NCI-H2107 treated with DMSO at 0.1 percent for 48 hours (cell line): ENCODE data around the gene CCSER1.
"Not testable (repeated sequence)": the region's sequence is repeated elsewhere in the genome, so short reads cannot be mapped to it uniquely, and the experiment has no call there.

Experiments used
- DNase-seq: peaks from one replicate; lab custom pipeline; 2025; ENCODE audit not compliant: unreplicated experiment; lab: John Stamatoyannopoulos, UW

Gene CCSER1

GRCh38 chr4:90641861-90642599 is 514.8 kb downstream of the CCSER1 start:
- no peak for DNase-seq

GRCh38 chr4:90643156-90643555 is 516.0 kb downstream of the CCSER1 start:
- no peak for DNase-seq

GRCh38 chr4:90648311-90648710 is 521.1 kb downstream of the CCSER1 start:
- no peak for DNase-seq

- no peak for DNase-seq
Observed at GRCh38 chr4:90648791-90649190, 521.6 kb downstream of the CCSER1 start.

- no peak for DNase-seq
Observed at GRCh38 chr4:90660672-90661071, 533.5 kb downstream of the CCSER1 start.

- no peak for DNase-seq
Observed at GRCh38 chr4:90670183-90670582, 543.0 kb downstream of the CCSER1 start.

- no peak for DNase-seq
Observed at GRCh38 chr4:90689739-90690138, 562.5 kb downstream of the CCSER1 start.

- no peak for DNase-seq
Observed at GRCh38 chr4:90695411-90695810, 568.2 kb downstream of the CCSER1 start.

- not testable (repeated sequence) for DNase-seq
Observed at GRCh38 chr4:90705501-90705900, 578.3 kb downstream of the CCSER1 start.

GRCh38 chr4:90715242-90715641 is 588.0 kb downstream of the CCSER1 start:
- no peak for DNase-seq

GRCh38 chr4:90718931-90719330 is 591.7 kb downstream of the CCSER1 start:
- DNase-seq, result peak; percentile 59

GRCh38 chr4:90727938-90728337 is 600.7 kb downstream of the CCSER1 start:
- no peak for DNase-seq

- no peak for DNase-seq
Observed at GRCh38 chr4:90730752-90731151, 603.6 kb downstream of the CCSER1 start.

- no peak for DNase-seq
Observed at GRCh38 chr4:90733211-90733610, 606.0 kb downstream of the CCSER1 start.

GRCh38 chr4:90745176-90745575 is 618.0 kb downstream of the CCSER1 start:
- no peak for DNase-seq

- no peak for DNase-seq
Observed at GRCh38 chr4:90753068-90753467, 625.9 kb downstream of the CCSER1 start.

GRCh38 chr4:90757534-90758060 is 630.4 kb downstream of the CCSER1 start:
- DNase-seq, result no peak

- DNase-seq, result no peak
Observed at GRCh38 chr4:90760059-90760458, 632.9 kb downstream of the CCSER1 start.

GRCh38 chr4:90766837-90767236 is 639.6 kb downstream of the CCSER1 start:
- DNase-seq, result no peak

- no peak for DNase-seq
Observed at GRCh38 chr4:90769251-90769650, 642.1 kb downstream of the CCSER1 start.

GRCh38 chr4:90780193-90780592 is 653.0 kb downstream of the CCSER1 start:
- no peak for DNase-seq

GRCh38 chr4:90786602-90787001 is 659.4 kb downstream of the CCSER1 start:
- no peak for DNase-seq

- no peak for DNase-seq
Observed at GRCh38 chr4:90792696-90793095, 665.5 kb downstream of the CCSER1 start.
